HG03039 (cell line): ENCODE results near the gene SOAT2.
"Not testable (repeated sequence)": the region's sequence is repeated elsewhere in the genome, so short reads cannot be mapped to it uniquely, and the experiment has no call there.

Experiments
- ATAC-seq: cut with Tn5 transposase; IDR thresholded peaks from one replicate; pipeline ENCODE4 v1.9.1; 2021; ENCODE audit warnings: mild to moderate bottlenecking, moderate library complexity; ENCODE audit not compliant: unreplicated experiment

SOAT2 gene

GRCh38 chr12:53079226-53080117 is 23.8 kb upstream of the SOAT2 start, which contains the start of gene SPRYD3:
SPRYD3 (minus strand) TSS chr12:53079390; CDS start chr12:53079333, 57 bp downstream.
- ATAC-seq, result peak; percentile 98

- ATAC-seq, result no peak
Measured at GRCh38 chr12:53082637-53083175, 20.6 kb upstream of the SOAT2 start.

DNA sequence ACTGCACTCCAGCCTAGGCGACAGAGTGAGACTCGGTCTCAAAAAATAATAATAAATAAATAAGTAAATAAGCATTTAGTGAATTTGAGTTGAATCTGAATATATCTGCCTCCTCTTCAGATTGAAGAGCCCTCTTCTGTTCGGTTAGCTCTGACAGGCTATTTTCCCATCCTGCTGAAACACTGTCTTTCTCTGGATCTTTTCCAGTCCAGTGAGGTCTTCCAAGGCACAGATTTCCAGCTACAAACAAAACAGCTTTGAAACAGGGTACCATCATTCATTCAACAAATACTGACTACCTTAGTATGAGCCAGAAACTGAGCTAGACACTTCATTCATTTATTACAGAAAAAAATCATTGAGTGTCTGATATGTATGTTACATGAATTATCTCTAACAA is 16.9 kb upstream of the SOAT2 start:
- no peak for ATAC-seq

DNA sequence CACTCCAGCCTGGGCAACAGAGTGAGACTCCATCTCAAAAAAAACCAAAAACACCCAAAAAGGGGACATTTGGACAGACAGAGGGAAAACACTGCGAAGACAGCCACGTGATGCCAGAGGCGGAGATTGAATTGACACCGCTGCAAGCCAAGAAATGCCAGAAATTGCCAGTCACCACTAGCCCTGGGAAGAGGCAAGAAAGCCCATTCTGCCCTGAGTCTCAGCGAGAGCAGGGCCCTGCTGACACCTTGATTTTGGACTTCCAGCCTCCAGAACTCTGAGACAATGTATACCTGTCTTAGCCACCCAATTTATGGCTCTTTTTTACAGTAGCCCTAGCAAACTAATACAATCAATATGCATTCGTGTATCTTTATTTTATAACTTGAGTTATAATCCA is 13.2 kb upstream of the SOAT2 start:
- no peak for ATAC-seq

- ATAC-seq, result no peak
Measured at GRCh38 chr12:53090554-53090953, 12.7 kb upstream of the SOAT2 start.

DNA sequence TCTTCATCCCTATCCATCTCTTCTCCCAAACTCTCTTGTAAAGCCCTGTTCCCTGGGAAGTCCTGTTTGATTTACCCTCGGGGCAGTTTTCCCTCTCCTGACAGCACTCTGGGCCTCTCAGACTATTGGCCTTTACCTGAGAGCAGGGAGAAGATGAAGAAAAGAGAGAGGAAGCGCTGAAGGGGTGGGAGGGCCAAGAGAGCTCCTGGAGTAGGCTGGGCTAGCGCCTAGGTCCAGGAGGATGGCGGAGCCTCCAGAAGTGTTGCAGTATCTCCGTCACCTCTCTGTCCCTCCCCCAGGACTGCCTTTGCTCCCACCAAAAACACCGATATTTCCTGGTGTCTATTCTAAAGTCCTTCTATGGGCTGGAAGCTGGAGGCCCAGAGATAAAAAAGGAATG is 11.5 kb upstream of the SOAT2 start:
- no peak for ATAC-seq

DNA sequence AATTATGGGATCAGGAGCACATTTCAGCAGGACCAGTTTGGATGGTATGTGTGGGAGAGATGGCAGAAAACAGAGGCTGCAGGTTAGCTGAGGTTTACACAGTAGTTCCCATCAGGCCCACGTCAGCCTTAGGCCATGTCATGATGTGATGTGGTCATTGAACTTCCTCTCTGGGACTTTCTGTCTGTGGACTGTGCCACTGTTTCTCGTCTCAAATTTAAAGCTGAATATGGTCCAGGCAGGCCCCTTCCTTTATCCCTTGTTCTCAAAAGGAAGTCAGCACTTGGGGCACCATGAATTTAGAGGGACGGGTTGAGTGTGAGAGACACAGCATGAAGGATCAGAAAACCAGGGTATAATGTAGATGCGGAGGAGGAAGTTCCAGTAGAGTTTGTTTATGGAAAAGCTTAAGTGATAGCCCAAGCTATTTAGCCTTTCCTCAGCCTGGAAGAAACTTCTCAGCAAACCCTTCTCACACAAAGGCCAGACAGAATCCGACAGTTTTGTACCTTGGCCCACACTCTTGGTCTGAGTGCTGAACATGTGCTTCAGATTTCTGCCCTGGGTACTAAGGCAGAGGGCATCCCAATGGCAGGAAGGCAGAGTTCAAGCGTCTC is 9.4 kb upstream of the SOAT2 start:
- no peak for ATAC-seq

GRCh38 chr12:53094394-53094787 is 8.9 kb upstream of the SOAT2 start:
- ATAC-seq, result no peak

DNA sequence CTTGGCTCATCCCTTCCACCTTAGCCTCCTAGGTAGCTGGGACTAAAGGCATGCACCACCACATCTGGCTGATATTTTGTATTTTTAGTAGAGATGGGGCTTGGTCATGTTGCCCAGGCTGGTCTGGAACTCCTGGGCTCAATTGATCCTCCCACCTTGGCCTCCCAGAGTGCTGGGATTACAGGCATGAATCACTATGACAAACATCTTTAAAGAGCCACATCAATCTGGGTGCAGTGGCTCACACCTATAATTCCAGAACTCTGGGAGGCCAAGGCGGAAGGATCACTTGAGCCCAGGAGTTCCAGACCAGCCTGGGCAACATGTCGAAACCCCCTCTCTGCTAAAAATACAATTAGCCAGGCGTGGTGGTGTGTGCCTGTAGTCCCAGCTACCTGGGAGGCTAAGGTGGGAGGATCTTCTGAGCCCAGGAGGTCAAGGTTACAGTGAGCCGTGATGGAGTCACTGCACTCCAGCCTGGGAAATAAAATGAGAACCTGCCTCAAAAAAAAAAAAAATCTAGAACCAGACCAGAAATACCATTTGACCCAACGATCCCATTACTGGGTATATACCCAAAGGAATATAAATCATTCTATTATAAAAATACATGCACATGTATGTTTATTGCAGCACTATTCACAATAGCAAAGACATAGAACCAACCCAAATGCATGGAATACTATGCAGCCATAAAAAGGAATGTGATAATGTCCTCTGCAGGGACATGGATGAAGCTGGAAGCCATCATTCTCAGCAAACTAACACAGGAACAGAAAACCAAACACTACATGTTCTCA is 8.3 kb upstream of the SOAT2 start:
- ATAC-seq, result not testable (repeated sequence)

GRCh38 chr12:53095596-53095895 is 7.7 kb upstream of the SOAT2 start:
- ATAC-seq, result not testable (repeated sequence)

GRCh38 chr12:53096089-53096741 is 7.1 kb upstream of the SOAT2 start:
- no peak for ATAC-seq

GRCh38 chr12:53096759-53097158 is 6.5 kb upstream of the SOAT2 start:
- ATAC-seq, result no peak

DNA sequence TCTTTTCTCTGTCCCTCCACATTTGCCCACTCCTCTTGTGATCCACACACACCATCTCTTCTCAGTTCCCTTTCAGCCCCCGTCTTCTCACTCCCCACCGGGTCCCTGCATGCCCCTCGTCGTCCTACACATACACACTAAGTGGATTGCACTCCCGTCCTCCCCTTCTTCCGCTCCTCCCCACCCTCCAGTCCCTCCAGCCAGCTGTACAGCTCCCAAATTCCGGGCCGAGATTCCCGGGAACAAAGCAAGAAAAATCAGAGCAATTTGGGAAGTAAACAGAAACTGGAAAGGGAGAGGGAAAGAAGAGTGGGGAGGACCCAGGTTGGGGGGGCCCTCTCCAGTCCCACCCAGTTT is 6.1 kb upstream of the SOAT2 start:
- ATAC-seq, result no peak

DNA sequence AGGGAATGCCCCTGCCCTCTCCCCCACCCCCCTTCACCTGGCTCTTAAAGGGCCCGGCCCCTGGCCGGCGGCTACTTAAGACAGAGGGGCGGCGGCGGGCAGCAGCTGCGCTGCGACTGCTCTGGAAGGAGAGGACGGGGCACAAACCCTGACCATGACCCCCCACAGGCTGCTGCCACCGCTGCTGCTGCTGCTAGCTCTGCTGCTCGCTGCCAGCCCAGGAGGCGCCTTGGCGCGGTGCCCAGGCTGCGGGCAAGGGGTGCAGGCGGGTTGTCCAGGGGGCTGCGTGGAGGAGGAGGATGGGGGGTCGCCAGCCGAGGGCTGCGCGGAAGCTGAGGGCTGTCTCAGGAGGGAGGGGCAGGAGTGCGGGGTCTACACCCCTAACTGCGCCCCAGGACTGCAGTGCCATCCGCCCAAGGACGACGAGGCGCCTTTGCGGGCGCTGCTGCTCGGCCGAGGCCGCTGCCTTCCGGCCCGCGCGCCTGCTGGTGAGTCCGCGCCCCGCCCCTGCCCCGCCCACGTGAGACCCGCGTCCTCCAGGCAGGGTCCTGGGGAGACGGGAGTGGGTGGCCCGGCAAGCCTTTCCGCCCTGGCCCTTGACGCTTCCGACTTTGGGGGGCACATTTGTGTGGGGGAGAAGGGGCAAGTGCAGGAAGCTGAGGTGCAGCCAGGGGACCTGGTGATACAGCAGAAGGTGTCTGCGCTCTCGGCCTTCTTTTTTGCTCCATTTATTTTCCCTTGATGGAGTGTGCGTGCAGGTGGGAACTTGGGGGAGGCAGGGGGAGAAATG is 5.5 kb upstream of the SOAT2 start, which contains the start of gene IGFBP6:
Gene IGFBP6, plus strand, starts transcription at position 104 of the 790 bp plus-strand sequence. Its CDS starts 51 bp downstream, at position 155.
- ATAC-seq, result no peak

- ATAC-seq, result no peak
Measured at GRCh38 chr12:53098354-53098981, 4.8 kb upstream of the SOAT2 start.

DNA sequence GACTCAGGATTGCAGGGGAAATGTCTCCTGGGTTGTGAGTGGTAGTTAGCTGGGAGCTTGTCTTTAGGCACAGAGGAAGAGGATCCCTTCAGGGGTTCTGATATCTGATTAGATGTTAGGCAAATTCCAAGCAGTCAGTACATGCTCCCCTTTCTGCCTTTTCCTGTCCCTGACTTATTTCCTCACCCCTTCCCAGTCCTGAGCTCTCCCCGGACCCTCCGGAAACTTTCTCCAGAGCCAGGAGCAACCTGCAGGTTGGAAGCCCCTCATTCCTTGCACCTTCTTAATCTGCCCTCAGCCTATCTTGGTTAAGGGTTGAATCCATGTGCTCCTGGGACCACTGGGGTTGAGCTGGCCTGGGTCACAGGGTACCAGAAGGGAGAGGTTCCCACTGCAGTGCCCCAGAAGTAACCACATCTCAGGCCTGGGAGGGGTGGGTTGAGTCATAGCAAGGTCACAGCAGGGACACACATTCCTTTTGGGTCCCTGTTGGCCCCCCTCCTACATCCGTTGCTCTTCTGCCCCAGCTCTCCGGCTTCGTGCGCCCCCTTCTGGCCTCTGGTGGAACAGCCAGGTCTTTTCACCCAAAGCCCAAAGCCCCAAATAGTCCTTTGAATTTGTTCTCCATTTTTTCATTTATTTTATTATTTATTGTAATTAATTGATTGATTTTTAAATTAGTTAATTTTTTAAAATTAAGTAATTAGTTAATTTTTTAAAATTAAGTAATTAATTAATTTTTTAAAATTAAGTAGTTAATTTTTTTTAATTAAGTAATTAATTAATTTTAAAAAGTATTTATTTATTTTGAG is 4.0 kb upstream of the SOAT2 start:
- no peak for ATAC-seq

DNA sequence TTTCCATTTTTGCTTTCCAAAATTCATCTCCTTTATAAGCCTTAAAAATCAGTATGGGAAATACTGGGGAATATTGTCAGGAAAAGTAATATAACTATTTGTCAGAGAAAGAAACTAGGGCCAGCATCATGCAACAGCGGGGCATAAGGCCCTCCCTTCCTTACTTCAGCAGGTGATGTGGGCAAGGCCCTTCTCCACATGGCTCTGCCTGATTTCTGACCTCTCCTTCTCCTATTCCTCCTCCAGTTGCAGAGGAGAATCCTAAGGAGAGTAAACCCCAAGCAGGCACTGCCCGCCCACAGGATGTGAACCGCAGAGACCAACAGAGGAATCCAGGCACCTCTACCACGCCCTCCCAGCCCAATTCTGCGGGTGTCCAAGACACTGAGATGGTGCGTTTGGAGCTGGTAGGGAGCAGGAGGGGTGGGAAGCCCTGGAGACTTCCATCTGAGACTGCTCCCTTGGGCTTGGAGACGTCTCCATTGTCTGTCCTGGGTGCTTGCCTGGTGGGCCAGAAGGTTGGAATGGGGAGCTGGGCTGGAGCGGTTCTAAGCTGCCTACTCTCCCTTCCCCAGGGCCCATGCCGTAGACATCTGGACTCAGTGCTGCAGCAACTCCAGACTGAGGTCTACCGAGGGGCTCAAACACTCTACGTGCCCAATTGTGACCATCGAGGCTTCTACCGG is 2.7 kb upstream of the SOAT2 start:
- ATAC-seq, result no peak

DNA sequence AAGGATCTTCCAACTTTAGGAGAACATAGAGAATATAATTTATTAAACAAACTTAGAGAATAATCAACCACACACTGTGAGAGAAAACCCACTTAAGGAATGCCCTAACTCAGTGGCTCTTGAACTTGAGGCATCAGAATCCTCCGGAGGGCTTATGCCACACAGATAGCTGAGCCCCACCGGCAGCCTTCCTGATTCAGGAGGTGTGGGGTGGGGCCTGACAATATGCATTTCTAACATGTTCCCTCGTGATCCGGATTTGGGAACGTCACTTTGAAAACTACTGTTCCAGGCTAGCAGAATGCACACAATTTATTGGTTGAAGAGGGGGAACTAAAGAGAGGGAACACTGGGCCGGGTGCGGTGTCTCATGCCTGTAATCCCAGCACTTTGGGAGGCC is 2.0 kb upstream of the SOAT2 start:
- no peak for ATAC-seq
